Spleen (tissue), 7 donors: Measurements from ENCODE around the gene ETNK1.

ENCODE experiments used
- POLR2A ChIP-seq, 3 donors: fragments of 450-650 bp; IDR thresholded peaks; one replicate each; pipeline ENCODE4 v1.5.1; 2017; ENCODE audit warnings: antibody characterized with exemption in 3 of 3, mild to moderate bottlenecking in 1 of 3
- TF ChIP-seq, protein P1 (sequence below), 11 experiments: fragments of 200-600 bp in 7 of 11; fragments of 450-650 bp in 4 of 11; sonication (generic) in 4 of 11; IDR thresholded peaks in 8 of 11; conservative IDR thresholded peaks in 3 of 11; 1 replicate in 7 of 11; 2 replicates in 4 of 11; pipeline versions ENCODE4 v1.4.0 to v1.8.0; 2016 to 2021; ENCODE audit warnings: antibody characterized with exemption in 11 of 11, inconsistent platforms in 4 of 11, mild to moderate bottlenecking in 1 of 11
- donor health status: DM: no; HTN: no; CAD: no; lungs with moderate emphysema.
- donor health status: DM: no; HTN: no; CAD: no.
- donor health status: DM: no; HTN: no; CAD: no.

DNA sequence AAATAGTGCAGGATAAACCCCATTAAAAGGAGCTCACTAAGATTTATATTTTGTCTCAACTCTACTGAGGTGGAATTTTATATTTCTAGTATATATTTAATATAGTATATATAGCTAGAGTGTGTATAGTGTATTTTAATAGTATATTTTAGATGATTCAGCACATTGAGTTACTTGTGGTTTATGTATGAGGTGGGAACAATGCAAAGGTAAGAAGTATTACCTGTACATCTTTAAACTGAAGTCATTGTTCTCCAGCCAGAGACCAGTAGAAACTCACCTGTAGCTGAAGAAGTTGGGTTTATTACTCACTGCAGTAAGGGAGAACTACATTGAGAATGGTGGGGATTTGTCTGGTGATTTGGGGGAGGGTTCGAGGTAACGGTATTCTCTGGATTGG lies 15.9 kb downstream of the ETNK1 start:
- TF ChIP-seq, protein P1, sequence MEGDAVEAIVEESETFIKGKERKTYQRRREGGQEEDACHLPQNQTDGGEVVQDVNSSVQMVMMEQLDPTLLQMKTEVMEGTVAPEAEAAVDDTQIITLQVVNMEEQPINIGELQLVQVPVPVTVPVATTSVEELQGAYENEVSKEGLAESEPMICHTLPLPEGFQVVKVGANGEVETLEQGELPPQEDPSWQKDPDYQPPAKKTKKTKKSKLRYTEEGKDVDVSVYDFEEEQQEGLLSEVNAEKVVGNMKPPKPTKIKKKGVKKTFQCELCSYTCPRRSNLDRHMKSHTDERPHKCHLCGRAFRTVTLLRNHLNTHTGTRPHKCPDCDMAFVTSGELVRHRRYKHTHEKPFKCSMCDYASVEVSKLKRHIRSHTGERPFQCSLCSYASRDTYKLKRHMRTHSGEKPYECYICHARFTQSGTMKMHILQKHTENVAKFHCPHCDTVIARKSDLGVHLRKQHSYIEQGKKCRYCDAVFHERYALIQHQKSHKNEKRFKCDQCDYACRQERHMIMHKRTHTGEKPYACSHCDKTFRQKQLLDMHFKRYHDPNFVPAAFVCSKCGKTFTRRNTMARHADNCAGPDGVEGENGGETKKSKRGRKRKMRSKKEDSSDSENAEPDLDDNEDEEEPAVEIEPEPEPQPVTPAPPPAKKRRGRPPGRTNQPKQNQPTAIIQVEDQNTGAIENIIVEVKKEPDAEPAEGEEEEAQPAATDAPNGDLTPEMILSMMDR (IDR thresholded peaks at IDR 0.05 in 8 of 11, conservative IDR thresholded peaks at IDR 0.05 in 3 of 11) = no peak
- no peak for TF ChIP-seq POLR2A (IDR thresholded peaks at IDR 0.05)
